Small intestine (tissue), 7 donors: ENCODE data around the gene ZBTB46. TPM values are rescaled to one million over a fixed set of nuclear protein-coding genes. Genes with fewer than 3 reads are reported as not detected.

Experiments used
- DNase-seq, 2 donors: peaks; one replicate each; pipeline versions ENCODE4 v3.0.0 to v3.0.0-alpha.2; 2013
- FAIRE-seq: peaks from 2 replicates; lab custom pipeline; 2012; peaks lifted over from hg19 to GRCh38; lab: Jason Lieb, UNC
- H3K27ac ChIP-seq, 3 donors: one replicate each; pipeline ENCODE4 v1.5.1; 2013; ENCODE audit warnings: low read length in 2 of 3, mild to moderate bottlenecking in 2 of 3, control low read depth in 1 of 3, inconsistent platforms in 1 of 3, low read depth in 1 of 3, moderate library complexity in 1 of 3
- H3K27me3 ChIP-seq, 3 donors: one replicate each; pipeline ENCODE4 v1.6.1; 2013; ENCODE audit warnings: low read length in 3 of 3, inconsistent platforms in 1 of 3; ENCODE audit not compliant: control insufficient read depth in 3 of 3, insufficient read depth in 3 of 3
- H3K36me3 ChIP-seq, 3 donors: one replicate each; pipeline ENCODE4 v1.6.1; 2013; ENCODE audit warnings: low read length in 3 of 3, inconsistent platforms in 1 of 3, low read depth in 1 of 3, mild to moderate bottlenecking in 1 of 3, moderate library complexity in 1 of 3; ENCODE audit not compliant: control insufficient read depth in 3 of 3, insufficient read depth in 2 of 3
- H3K4me1 ChIP-seq, 3 donors: one replicate each; pipeline ENCODE4 v1.6.1; 2013; ENCODE audit warnings: low read length in 2 of 3, inconsistent platforms in 1 of 3, low read depth in 1 of 3, mild to moderate bottlenecking in 1 of 3, moderate library complexity in 1 of 3; ENCODE audit not compliant: control insufficient read depth in 3 of 3, insufficient read depth in 2 of 3
- H3K4me3 ChIP-seq, 3 donors: one replicate each; pipeline ENCODE4 v1.5.1; 2013; ENCODE audit warnings: low read length in 3 of 3, control low read depth in 1 of 3, inconsistent platforms in 1 of 3, low read depth in 1 of 3, mild to moderate bottlenecking in 1 of 3, moderate library complexity in 1 of 3
- H3K9me3 ChIP-seq, 2 donors: one replicate each; pipeline ENCODE4 v1.6.1; 2013; ENCODE audit warnings: low read depth in 1 of 2, low read length in 1 of 2; ENCODE audit not compliant: control insufficient read depth in 2 of 2, insufficient read depth in 1 of 2
- WGBS, 3 donors: extraction: QIAGEN DNeasy Blood & Tissue Kit; methylation state at CpG; one replicate each; pipeline ENCODE4 v1.1.7; 2013; 5-methylcytosine and 5-hydroxymethylcytosine counted together
- polyA plus RNA-seq, 4 donors: library from polyadenylated mRNA; stranded (reverse) in 3 of 4; unstranded in 1 of 4; fragments of 200-250 nt in 3 of 4; fragments of 120-200 nt in 1 of 4; gene quantifications; one replicate each; pipeline versions ENCODE4 v1.2.1 to v1.2.3, GENCODE V29; 2013
- donor health status: healthy with polysubstance abuse.
- donor health status: control.
- donor health status: control.
- donor health status: Bipolar disorder and iron deficiency.
- donor health status: healthy.

ZBTB46 gene
- polyA plus RNA-seq, 4 donors, result 1.1 to 3.1 (median 2.6) TPM; not detected in 1

DNA sequence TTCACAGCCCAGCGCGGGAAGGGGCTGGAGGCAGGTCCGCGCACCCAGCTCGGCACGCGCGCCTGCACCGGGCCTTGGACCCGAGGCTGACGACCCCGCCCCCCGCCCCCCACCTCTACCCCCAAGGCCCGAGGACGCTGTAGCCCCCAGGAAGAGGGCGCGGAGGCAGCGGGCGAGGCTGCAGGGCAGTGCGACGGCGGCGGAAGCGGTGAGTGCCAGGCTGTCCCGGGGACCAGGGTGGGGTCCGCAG, 93.4 kb downstream of the ZBTB46 start:
- peaks cover 1 to 30% (median 4%) of the 10 kb centered on the region in 3 donors for H3K4me1 ChIP-seq
- no peak for DNase-seq
- peak overlapping the region in 2 of 3 donors; percentile 17 to 51 for H3K4me3 ChIP-seq
- peaks cover 5 to 60% (median 10%) of the 10 kb centered on the region in 3 donors for H3K36me3 ChIP-seq
- WGBS, 3 donors, result 1 to 5% (median 2%) methylated on average over 13 to 26 of the region's 26 CpGs
- no peaks in the 10 kb centered on the region for H3K9me3 ChIP-seq
- FAIRE-seq, result no peak
- H3K27me3 ChIP-seq, result no peaks in the 10 kb centered on the region
- peak overlapping the region in 1 of 3 donors; percentile 57 for H3K27ac ChIP-seq

DNA sequence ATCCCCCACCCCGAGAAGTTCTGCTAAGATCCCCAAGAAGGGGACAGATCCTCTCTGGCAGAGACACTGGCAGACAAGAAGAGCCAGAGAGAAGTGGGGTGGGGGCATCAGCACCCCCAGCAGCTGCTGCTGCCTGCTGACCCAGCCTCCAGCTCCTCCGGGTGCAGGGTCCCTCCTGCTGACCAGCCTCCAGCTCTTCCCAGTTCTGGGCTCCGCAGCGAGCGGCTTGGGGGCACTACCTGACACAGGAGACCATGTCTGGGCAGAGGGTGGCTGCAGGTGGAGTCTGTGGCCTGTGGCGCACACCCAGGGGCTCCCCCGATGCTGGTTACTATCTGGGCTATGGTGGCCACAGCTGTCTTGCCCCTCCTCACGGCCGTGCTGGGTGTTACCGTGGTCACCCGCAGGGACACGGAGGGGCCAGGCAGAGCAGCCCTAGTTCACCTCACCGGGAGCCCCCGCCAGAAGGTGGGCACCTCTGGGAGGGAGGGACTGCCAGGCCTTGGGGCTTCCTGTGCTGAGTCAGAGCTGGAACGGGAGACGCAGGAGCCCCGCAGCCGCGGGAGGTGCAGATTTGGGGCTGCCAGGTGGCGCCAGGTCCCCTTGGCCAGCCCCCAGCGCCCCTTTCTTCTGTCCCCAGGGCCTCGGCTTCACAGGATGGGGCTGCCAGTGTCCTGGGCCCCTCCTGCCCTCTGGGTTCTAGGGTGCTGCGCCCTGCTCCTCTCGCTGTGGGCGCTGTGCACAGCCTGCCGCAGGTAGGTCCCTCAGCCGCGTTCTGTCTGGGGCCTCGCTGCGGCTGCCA, 94.0 kb downstream of the ZBTB46 start:
- Histone ChIP-seq H3K27me3 (no peaks in the 10 kb centered on the region), H3K4me3 (peak overlapping the region in 2 of 3 donors; percentile 17 to 51), H3K27ac (peak overlapping the region in 1 of 3 donors; percentile 57), H3K9me3 (no peaks in the 10 kb centered on the region), H3K4me1 (peaks cover 1 to 29% (median 4%) of the 10 kb centered on the region in 3 donors), H3K36me3 (peaks cover 5 to 54% (median 10%) of the 10 kb centered on the region in 3 donors)
- FAIRE-seq (no peak), DNase-seq (peak; percentile 28 to 41)
- 23 to 31% (median 25%) methylated on average over 25 to 30 of the region's 30 CpGs for WGBS, 3 donors

GRCh38 chr20:63735859-63736718, 95.0 kb downstream of the ZBTB46 start, which contains the start of gene LIME1:
LIME1 (plus strand) TSS chr20:63736664; CDS start chr20:63737550, 886 bp downstream.
- DNase-seq (peak in 1 of 2 donors; percentile 47), FAIRE-seq (no peak)
- no peaks in the 10 kb centered on the region for H3K27me3 ChIP-seq
- 36 to 60% (median 38%) methylated on average over 25 to 31 of the region's 31 CpGs for WGBS, 3 donors
- H3K9me3 ChIP-seq, result no peaks in the 10 kb centered on the region
- H3K27ac ChIP-seq, result peak within 1 kb of the TSS in 1 of 3 donors; percentile 57
- H3K4me3 ChIP-seq, result peak within 1 kb of the TSS in 2 of 3 donors; percentile 17 to 51
- H3K36me3 ChIP-seq, result peaks cover 5 to 44% (median 10%) of the 10 kb centered on the region in 3 donors
- H3K4me1 ChIP-seq, result peaks cover 1 to 19% (median 4%) of the 10 kb centered on the region in 3 donors

DNA sequence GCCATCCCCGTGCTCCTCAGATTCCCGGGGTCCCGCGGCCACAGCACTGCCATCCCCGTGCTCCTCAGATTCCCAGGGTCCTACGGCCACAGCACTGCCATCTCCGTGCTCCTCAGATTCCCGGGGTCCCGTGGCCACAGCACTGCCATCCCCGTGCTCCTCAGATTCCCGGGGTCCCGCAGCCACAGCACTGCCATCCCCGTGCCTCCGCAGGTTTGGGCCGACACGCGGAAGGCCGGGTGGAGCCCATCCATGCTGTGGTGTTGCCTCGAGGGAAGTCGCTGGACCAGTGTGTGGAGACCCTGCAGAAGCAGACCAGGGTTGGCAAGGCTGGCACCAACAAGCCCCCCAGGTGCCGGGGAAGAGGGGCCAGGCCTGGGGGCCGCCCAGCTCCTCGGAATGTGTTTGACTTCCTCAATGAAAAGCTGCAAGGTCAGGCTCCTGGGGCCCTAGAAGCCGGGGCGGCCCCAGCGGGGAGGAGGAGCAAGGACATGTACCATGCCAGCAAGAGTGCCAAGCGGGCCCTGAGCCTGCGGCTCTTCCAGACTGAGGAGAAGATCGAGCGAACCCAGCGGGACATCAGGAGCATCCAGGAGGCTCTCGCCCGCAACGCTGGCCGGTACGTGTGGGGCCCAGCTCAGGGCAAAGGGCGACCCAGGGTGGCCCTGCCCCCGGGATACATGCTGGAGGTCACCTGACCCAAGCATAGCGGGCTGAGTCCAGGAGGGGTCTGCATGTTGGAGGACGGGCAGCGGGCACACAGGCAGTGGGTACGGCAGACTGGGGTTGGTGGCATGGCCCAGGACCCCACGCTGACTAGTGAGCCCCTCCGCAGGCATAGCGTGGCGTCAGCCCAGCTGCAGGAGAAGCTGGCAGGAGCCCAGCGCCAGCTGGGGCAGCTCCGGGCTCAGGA, 95.9 kb downstream of the ZBTB46 start:
- H3K9me3 ChIP-seq, result no peaks in the 10 kb centered on the region
- no peaks in the 10 kb centered on the region for H3K27me3 ChIP-seq
- 91 to 93% (median 93%) methylated on average over 48 of the region's 48 CpGs for WGBS, 3 donors
- DNase-seq (no peak), FAIRE-seq (no peak)
- H3K4me3 ChIP-seq, result no peak overlapping the region
- H3K36me3 ChIP-seq, result peaks cover 5 to 45% (median 10%) of the 10 kb centered on the region in 3 donors
- H3K4me1 ChIP-seq, result peaks cover 1 to 16% (median 4%) of the 10 kb centered on the region in 3 donors
- no peak overlapping the region for H3K27ac ChIP-seq

- no peak overlapping the region for H3K27ac ChIP-seq
- H3K36me3 ChIP-seq, result peaks cover 5 to 52% (median 10%) of the 10 kb centered on the region in 3 donors
- no peak overlapping the region for H3K4me3 ChIP-seq
- WGBS, 3 donors, result 88 to 91% (median 90%) methylated on average over 20 to 25 of the region's 25 CpGs
- no peaks in the 10 kb centered on the region for H3K27me3 ChIP-seq
- DNase-seq, result no peak
- peaks cover 1 to 16% (median 4%) of the 10 kb centered on the region in 3 donors for H3K4me1 ChIP-seq
- no peak for FAIRE-seq
- no peaks in the 10 kb centered on the region for H3K9me3 ChIP-seq
These were observed 96.7 kb downstream of the ZBTB46 start for GRCh38 chr20:63734111-63734945.

DNA sequence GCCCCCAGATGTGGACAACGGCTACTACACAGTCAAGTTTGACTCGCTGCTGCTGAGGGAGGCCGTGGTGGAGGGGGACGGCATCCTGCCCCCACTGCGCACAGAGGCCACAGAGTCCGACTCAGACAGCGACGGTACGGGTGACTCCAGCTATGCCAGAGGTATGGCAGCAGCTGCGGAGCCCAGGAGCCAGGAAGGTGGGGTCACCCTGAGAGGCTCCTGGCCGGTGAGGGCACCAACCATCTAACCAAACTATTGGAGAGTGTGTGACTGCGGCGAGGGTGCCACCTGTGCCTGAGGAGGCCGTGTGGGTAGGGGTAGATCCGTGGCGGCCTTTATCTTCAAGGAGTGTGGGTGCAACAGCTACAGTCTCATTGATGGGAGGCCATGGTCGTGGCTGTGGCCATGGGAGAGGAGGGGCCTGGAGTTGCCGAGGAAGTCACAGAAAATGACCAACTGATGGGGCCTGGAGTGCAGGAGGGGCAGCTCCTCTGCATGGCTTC, 97.4 kb downstream of the ZBTB46 start:
- Histone ChIP-seq H3K27ac (no peak overlapping the region), H3K4me1 (peaks cover 1 to 12% (median 4%) of the 10 kb centered on the region in 3 donors), H3K9me3 (no peaks in the 10 kb centered on the region), H3K36me3 (peaks cover 5 to 53% (median 10%) of the 10 kb centered on the region in 3 donors), H3K4me3 (no peak overlapping the region), H3K27me3 (no peaks in the 10 kb centered on the region)
- 93 to 94% (median 93%) methylated on average over 17 to 18 of the region's 18 CpGs for WGBS, 3 donors
- DNase-seq, result no peak
- FAIRE-seq, result no peak

DNA sequence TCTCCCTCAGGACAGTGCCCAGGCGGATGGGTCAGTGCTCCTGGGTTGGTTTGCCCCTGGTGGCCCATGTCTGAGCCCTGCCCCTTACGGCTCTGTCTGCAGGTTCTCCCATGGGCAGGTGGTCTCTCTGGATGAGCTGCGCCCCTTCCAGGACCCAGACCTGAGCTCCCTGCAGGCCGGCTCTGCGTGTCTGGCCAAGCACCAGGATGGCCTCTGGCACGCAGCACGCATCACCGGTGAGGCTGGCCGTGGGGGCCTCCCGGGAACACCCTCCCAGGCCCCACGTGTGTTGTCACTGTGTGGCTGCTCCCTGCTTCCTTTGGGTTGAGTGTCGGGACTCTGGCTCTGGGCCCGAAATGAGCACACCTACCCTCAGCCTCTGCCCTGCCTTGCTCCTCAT, 97.9 kb downstream of the ZBTB46 start:
- H3K4me1 ChIP-seq, result peaks cover 0 to 10% (median 3%) of the 10 kb centered on the region in 3 donors
- no peak overlapping the region for H3K27ac ChIP-seq
- DNase-seq (no peak), FAIRE-seq (no peak)
- 93 to 96% (median 94%) methylated on average over 13 of the region's 13 CpGs for WGBS, 3 donors
- H3K4me3 ChIP-seq, result no peak overlapping the region
- H3K36me3 ChIP-seq, result peaks cover 5 to 53% (median 10%) of the 10 kb centered on the region in 3 donors
- H3K27me3 ChIP-seq, result no peaks in the 10 kb centered on the region
- no peaks in the 10 kb centered on the region for H3K9me3 ChIP-seq
